Measurements from ENCODE around the gene DACT1. TPM values are rescaled to one million over a fixed set of nuclear protein-coding genes. Genes with fewer than 3 reads are reported as not detected.

Gene DACT1
- total and polyA plus RNA-seq, 2 of the 13 experiments (the other 11 are each of a cell fraction or from before 2014, with no cell fraction given), result 0.01 TPM; not detected in 1

GRCh38 chr14:58695514-58695913, 57.8 kb downstream of the DACT1 start:
- CTCF ChIA-PET (ENCODE audit: low intra/inter-chr PET ratio, low total read pairs), result no interaction called here
- Histone ChIP-seq H3K27me3 (ENCODE audit: control insufficient read depth in 1 of 2, insufficient read depth in 2 of 2, low read length in 2 of 2) (no peaks in the 10 kb centered on the region), H3K36me3 (replicated peaks in 1 of 2; ENCODE audit: control insufficient read depth in 1 of 2, insufficient read depth in 2 of 2, low read length in 2 of 2) (no peaks in the 10 kb centered on the region), H3K27ac (ENCODE audit: extremely low read length, insufficient read depth, low read length) (no peak overlapping the region), H3K9ac (ENCODE audit: insufficient read depth, low read depth, low read length) (no peak overlapping the region), H3K79me2 (ENCODE audit: insufficient read depth, low read length) (no peaks in the 10 kb centered on the region), H2AFZ (ENCODE audit: low read length) (no peak overlapping the region), H3K4me2 (ENCODE audit: low read depth, low read length) (no peak overlapping the region), H3K9me3 (ENCODE audit: low read length) (no peaks in the 10 kb centered on the region), H4K20me1 (ENCODE audit: insufficient read depth, low read length) (no peaks in the 10 kb centered on the region), H3K4me1 (ENCODE audit: insufficient read depth, low read length) (peaks cover 10% of the 10 kb centered on the region), H3K4me3 (replicated peaks in 1 of 3; ENCODE audit: insufficient read depth in 1 of 3, low read depth in 2 of 3, low read length in 3 of 3) (no peak overlapping the region)
- FAIRE-seq (no peak), ATAC-seq (no peak), DNase-seq (ENCODE audit: low spot score) (no peak)
- no TSS peak for BruUV-seq (replicated peaks)
- in situ Hi-C loops (cut with HindIII; ENCODE audit: extremely low pct_ligation_motif_present, low pct_unique_long_range_greater_than_20kb), result no loop called here
- intact Hi-C loops (cut with micrococcal nuclease; ENCODE audit: unreplicated experiment), result no loop called here
- TF ChIP-seq REPIN1 (CRISPR knock-in tag; IDR thresholded peaks at IDR 0.05; ENCODE audit: borderline replicate concordance, low read depth) (no peak), ZBTB49 (CRISPR knock-in tag; IDR thresholded peaks at IDR 0.05; ENCODE audit: borderline replicate concordance) (no peak), PBX3 (CRISPR knock-in tag; IDR thresholded peaks at IDR 0.05; ENCODE audit: borderline replicate concordance) (no peak), FOXK2 (IDR thresholded peaks at IDR 0.05) (no peak)
- WGBS (ENCODE audit: low lambda C conversion rate), result 14% methylated on average over 1 of the region's 1 CpG
- POLR2A ChIA-PET, result no interaction called here

All from HepG2 (cell line).